GM18517 (cell line): Measurements from ENCODE around the gene SF3B2.
A peak's percentile ranks its signal among the peaks of the same experiment; 100 is the strongest.
"Not testable (repeated sequence)": the region's sequence is repeated elsewhere in the genome, so short reads cannot be mapped to it uniquely, and the experiment has no call there.

Experiments used
- ATAC-seq: cut with Tn5 transposase; IDR thresholded peaks from one replicate; pipeline ENCODE4 v1.9.1; 2021; ENCODE audit warnings: mild to moderate bottlenecking, moderate library complexity; ENCODE audit not compliant: unreplicated experiment

The SF3B2 gene

DNA sequence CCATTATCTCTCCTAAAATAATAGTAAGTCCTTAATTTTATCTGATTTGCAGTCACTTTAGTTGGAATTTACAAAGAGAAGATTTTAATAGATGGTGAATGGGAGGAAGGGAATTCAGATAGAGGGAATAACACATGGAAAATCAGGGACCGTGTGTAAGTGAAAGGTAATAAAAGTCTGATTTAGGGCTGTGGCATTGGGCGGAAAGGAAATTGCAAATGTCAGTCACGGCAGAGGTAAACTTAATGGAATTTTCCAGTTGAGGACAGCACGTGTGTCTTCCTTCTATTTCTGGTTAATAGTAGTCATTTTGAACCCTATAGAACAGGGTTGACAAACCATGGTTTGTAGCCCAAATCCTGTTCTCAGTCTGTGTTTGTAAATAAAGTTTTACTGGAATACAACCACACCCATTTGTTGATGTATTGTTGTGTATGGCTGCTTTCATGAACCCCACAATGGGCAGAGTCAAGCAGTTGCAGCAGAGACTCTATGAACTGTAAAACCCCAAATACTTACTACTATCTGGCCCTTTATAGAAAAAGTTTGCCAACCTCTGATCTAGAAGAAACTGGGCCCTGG lies 52.0 kb downstream of the SF3B2 start:
- no peak for ATAC-seq

DNA sequence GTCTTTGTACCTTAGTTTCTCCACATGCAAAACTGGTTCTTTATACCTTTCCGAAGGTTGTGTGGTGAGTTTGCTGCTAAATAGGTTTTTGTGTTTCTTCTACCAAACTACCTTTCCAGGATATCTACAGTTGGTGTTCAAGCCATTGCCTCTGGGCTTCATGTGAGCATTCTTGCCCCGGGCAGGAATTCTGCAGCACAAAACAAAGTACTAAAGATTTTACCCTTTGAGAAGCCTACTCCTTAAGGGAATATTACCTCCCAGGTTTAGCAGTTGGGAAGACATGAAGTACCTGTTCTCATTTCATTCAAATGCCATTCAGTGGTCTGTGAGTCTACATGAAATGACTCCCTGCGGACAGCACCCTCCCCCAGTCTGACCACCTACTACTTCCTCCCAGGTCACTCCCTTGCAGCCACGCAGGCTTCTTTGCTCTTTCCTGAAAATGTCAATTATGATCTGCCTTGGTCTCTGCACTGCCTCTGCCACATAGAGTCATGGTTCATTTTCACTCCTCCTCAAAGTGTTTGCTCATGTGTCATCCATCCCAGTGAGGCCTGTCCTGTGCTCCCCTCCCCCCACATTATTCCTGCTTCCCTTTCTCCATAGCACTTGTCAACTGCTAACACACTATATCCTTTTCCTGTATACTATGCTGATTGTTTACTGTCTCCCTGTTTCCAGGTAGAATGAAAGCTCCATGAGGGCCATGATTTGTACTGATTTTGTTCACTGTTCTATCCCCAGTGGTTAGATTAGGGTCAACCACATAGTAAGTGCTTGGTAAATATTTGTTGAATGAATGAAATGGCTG lies 54.8 kb downstream of the SF3B2 start:
- ATAC-seq: no peak

DNA sequence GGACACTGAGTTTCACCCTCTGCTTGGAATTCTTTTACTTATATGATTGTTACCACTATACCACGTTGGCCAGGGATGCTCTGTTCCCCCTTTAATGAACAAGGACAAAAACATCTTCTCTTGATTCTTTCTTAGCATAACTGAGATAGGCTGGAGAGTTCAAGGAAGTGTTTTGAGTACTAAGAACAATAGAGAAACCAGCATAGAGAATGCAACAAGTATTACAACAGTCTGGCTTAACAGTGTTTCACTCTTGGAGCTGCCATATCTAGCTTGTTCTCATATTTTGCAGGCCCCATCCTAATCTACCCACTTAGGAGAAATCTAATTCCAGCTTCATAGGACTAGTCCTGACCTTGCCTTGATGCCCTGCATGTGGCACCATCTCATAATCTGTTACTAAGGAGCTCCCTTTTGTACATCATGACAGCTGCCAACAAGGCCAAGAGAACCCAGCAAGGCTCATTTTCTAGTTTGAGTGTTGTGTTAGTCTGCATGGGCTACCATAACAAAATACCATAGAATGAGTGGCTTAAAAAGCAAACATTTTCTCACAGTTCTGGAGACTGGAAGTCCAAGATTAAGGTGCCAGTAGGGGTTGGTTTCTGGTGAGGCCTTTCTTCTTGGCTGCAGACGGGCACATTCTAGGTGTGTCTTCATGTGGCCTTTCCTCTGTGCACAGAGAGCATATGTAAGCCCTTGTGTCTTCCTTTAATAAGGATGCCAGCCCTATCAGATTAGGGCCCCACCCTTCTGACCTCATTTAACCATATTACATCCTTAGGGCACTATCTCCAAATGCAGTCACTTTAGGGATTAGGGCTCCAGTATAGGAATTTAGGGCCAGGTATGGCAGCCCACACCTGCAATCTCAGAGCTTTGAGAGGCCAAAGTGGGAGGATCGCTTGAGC lies 55.7 kb downstream of the SF3B2 start:
- no peak for ATAC-seq

DNA sequence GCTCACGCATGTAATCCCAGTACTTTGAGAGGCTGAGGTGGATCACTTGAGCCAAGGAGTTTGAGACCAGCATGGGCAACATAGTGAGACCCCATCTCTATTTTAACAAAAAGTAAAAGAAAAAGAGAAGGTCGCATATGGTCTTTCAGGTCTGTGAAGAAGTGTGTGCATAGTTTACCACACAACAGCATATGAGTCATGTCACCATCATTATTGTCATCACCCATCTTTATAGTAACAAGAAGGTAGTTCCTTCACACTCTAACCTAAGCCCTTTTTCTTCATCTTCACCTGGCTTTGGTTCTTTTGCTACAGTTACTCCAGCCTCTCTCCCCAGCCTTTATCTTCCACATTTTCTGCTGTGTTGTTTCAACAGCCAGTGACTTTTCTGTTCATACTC lies 57.1 kb downstream of the SF3B2 start:
- ATAC-seq: no peak

DNA sequence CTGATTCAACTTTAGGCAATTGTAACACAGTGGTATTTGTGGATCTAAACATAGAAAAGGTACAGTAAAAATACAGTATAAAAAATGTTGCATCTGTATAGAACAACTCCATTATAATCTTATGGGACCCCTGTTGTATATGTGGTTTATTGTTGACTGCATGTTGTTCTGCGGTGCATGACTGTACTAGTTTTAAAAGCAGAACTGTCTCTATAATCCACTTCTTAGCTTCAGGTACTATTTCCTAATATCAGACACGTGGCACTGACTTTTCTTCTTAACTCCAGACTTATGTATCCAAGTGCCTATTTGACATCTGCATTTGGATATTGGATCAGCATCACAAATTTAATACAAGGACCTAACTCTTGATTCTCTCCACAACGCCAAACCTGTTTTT lies 59.0 kb downstream of the SF3B2 start:
- ATAC-seq: no peak

DNA sequence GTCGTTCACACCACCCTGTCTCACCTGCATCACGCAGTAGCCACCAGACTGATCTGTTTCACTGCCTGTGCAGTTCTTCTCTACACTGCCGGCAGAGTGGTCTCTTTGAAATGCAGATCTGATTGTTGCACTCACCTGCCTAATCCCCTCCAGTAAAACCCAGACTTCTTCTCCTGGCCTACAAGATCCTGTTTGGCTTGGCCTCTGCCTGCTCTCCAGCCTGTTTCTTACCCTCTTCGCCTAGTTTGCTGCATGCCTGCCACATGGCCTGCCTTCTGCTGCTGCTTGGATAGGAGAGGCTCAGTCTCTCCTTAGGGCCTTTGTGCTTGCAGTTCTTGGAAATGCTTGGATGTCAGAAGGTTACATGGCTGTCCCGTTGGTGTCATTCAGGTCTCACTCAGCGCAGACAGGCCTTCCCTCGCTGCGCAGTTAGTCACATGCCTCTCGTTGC lies 59.9 kb downstream of the SF3B2 start:
- ATAC-seq: no peak

DNA sequence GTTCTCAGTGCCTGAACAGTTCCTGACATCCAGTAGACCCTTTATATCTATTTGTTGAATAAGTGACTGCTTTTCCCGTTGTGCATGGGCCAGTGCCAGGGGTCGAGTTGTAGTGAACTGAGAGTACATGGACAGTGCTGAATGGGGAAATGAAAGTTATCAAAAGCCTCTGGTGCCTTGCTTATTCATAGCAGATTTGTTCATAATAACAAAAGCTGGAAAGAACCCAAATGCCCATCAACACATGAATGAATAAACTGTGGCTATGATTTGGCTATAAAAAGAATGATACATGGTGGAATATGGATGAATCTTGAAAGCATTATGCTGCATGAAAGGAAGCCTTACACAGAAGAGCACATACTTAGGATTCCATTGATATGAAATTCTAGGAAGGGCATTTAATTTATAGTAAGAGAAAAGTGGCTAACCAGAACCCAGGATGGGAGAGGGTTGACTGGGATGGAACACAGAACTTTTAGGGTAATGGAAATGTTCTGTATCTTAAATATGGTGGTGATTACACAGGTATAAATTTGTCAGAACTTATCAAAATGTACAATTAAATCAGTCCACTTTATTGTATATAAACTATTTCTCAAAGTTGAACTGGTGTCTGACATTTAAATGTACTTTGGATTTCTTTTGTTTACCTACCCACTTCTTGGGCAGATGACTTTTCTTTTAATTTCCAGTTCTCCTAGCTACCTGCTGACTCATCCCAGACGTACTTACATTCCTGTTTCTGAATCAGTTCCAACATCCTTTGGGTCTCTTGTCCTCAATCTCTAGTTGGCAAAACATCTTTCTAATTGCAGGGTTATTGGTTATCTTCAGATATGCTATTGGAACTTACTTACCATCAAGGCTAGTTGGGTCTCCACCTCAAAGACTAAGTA lies 60.7 kb downstream of the SF3B2 start:
- ATAC-seq: no peak

DNA sequence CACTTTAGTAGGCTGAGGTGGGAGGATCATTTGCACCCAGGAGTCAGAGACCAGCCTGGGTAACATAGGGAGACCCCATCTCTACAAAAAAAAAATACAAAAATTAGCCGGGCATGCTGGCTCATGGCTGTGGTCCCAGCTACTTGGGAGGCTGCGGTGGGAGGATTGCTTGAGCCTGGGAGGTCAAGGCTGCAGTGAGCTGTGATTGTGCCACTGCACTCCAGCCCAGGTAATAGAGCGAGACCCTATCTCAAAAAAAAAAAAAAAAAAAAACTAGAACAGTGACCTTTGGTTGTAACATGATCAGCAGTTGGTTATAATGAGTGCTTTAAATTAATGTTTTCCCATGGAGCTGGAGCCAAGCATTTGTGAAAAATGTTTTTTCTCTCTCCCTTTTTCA lies 62.8 kb downstream of the SF3B2 start:
- not testable (repeated sequence) for ATAC-seq

DNA sequence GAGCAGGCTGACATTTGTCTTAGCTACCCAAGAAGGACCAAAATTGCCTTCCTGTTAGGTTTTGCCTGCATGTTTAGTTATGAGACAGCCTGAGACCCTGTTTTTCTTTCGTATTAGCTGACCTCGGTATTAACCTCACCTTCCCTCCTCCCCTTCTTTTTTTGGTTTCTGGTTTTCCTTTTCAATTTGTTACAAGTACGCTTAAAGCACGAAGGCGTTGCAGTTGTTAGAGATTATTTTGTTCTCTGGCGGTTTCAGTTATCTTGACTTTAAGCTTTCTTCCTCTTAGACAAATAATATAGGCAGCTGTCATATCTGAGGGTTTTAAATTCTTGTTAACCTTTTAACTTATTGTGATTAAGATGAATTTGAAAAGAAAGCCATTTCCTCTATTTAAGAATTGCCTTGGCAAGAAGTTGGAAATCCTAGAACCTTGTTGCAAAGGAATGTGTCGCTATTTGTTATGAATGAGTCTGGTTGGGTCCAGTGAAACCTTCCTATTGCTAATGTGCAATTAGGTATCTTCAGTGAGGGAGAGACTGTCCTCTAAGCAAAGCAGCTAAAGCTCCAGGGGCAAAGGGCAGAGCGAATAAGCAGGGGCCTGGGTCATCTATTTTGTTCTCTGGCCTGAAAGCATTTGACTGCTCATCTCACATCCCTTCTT lies 63.6 kb downstream of the SF3B2 start:
- ATAC-seq: peak; percentile 36

DNA sequence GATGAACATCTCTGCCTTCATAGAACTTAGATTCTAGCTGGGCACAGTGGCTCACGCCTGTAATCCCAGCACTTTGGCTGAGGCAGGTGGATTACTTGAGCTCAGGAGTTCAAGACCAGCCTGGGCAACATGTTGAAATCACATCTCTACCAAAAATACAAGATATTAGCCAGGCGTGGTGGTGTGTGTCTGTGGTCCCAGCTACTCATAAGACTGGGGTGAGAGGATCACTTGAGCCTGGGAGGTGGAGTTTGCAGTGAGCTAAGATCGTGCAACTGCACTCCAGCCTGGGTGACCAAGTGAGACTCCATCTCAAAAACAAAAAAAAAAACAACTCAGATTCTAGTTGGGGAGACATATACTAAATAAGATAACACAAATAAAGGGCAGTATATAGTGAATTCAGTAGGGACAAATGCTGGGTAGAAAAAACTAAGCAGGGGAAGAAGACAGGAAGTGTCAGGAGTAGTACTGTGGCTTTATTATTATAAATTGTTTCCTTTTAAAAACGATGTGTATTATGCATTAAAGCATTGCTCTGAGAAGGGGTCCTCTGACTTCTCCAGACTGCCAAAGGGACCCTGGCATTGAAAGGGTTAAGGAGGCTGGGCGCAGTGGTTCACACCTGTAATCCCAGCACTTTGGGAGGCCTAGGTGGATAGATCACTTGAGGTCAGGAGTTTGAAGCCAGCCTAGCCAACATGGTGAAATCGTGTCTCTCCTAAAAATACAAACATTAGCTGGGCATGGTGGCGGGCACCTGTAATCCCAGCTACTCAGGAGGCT lies 64.6 kb downstream of the SF3B2 start:
- no peak for ATAC-seq

DNA sequence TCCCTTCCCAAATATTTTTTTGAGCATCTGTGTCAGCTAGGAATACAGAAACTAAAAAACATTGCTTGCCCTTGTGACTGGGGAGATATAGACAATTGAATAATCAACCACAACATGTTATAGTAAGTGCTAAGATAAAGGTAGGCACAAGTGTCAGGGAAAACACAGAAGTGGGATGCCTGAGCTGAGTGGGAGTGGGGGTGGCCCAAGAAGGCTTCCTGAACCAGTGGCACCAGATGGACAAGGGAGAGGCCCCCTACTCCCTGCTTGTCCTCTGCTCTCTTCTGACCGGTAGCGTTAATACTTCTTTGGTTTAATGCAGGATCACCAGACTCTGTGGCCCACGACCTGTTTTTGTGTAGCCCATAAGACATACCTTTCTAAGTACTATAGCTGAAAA lies 66.7 kb downstream of the SF3B2 start:
- no peak for ATAC-seq
